ENCODE data around the gene EFCC1. TPM values are rescaled to one million over a fixed set of nuclear protein-coding genes. Genes with fewer than 3 reads are reported as not detected.

Gene EFCC1
- total and polyA plus RNA-seq, 7 donors: 0.46 to 15.0 (median 4.6) TPM

Other genes starting within 250 kb of the EFCC1 start
- 10 to 100 TPM; 30.3 to 40.5 (median 34.4) TPM for gene ACAD9, start 121.7 kb upstream of the EFCC1 start, total RNA-seq
- 10 to 100 TPM; 16.2 to 32.4 (median 18.5) TPM for gene ACAD9, start 121.7 kb upstream of the EFCC1 start, polyA plus RNA-seq
- under 1 TPM in 3 of 4 donors, not detected in 1; under 0.01 to 0.83 (median 0.33) TPM for gene CFAP92, start 7.2 kb upstream of the EFCC1 start, total RNA-seq
- 1 to 10 TPM in 1 of 3 donors, under 1 TPM in 1, not detected in 1; 0.61 to 1.2 TPM for gene CFAP92, start 7.2 kb upstream of the EFCC1 start, polyA plus RNA-seq
- gene GP9, start 59.5 kb downstream of the EFCC1 start, total RNA-seq: not detected
- under 1 TPM in 1 of 3 donors, not detected in 2; 0.26 TPM for gene GP9, start 59.5 kb downstream of the EFCC1 start, polyA plus RNA-seq
- 1 to 10 TPM; 2.8 to 5.8 (median 4.0) TPM for gene RAB43, start 120.5 kb downstream of the EFCC1 start, total RNA-seq
- gene RAB43, start 120.5 kb downstream of the EFCC1 start, polyA plus RNA-seq: 10 to 100 TPM in 2 of 3 donors, 1 to 10 TPM in 1; 9.6 to 31.3 (median 10.9) TPM
- gene ISY1, start 159.8 kb downstream of the EFCC1 start, total RNA-seq: 10 to 100 TPM; 18.0 to 26.0 (median 22.5) TPM
- 10 to 100 TPM; 25.2 to 31.2 (median 28.2) TPM for gene ISY1, start 159.8 kb downstream of the EFCC1 start, polyA plus RNA-seq
- gene CNBP, start 182.6 kb downstream of the EFCC1 start, total RNA-seq: 100 to 1,000 TPM; 398 to 687 (median 623) TPM
- 100 to 1,000 TPM; 251 to 392 (median 343) TPM for gene CNBP, start 182.6 kb downstream of the EFCC1 start, polyA plus RNA-seq
- 10 to 100 TPM; 50.9 to 78.1 (median 57.9) TPM for gene COPG1, start 248.3 kb downstream of the EFCC1 start, total RNA-seq
- 100 to 1,000 TPM; 104 to 151 (median 148) TPM for gene COPG1, start 248.3 kb downstream of the EFCC1 start, polyA plus RNA-seq

Measured in sigmoid colon (tissue), 7 donors.